Measurements from ENCODE around the gene RMDN3.

The RMDN3 gene

GRCh38 chr15:40766906-40767837 lies 12.1 kb upstream of the RMDN3 start:
- no peak overlapping the region for H3K4me3 Mint-ChIP-seq
- H3K27me3 Mint-ChIP-seq = no peaks in the 10 kb centered on the region
- ATAC-seq (no peak), DNase-seq (no peak)
- H3K36me3 Mint-ChIP-seq (ENCODE audit: low read depth) = no peaks in the 10 kb centered on the region
- H3K9me3 Mint-ChIP-seq = no peaks in the 10 kb centered on the region
- no peak overlapping the region for H3K27ac Mint-ChIP-seq
- peaks cover 60% of the 10 kb centered on the region for H3K4me1 Mint-ChIP-seq

- no peaks in the 10 kb centered on the region for H3K36me3 Mint-ChIP-seq (ENCODE audit: low read depth)
- no peak for DNase-seq
- H3K4me3 Mint-ChIP-seq = no peak overlapping the region
- H3K9me3 Mint-ChIP-seq = no peaks in the 10 kb centered on the region
- H3K27ac Mint-ChIP-seq = no peak overlapping the region
- peaks cover 60% of the 10 kb centered on the region for H3K4me1 Mint-ChIP-seq
- no peaks in the 10 kb centered on the region for H3K27me3 Mint-ChIP-seq
- no peak for ATAC-seq
Observed at GRCh38 chr15:40766194-40766815, 11.3 kb upstream of the RMDN3 start.

- Mint-ChIP-seq H3K27ac (no peak overlapping the region), H3K36me3 (ENCODE audit: low read depth) (no peaks in the 10 kb centered on the region), H3K4me1 (peaks cover 49% of the 10 kb centered on the region), H3K4me3 (peak overlapping the region; percentile 66), H3K9me3 (no peaks in the 10 kb centered on the region), H3K27me3 (no peaks in the 10 kb centered on the region)
- DNase-seq = no peak
- ATAC-seq = no peak
Observed at GRCh38 chr15:40764629-40765103, 9.6 kb upstream of the RMDN3 start.

- H3K36me3 Mint-ChIP-seq (ENCODE audit: low read depth) = no peaks in the 10 kb centered on the region
- no peaks in the 10 kb centered on the region for H3K27me3 Mint-ChIP-seq
- ATAC-seq (peak; percentile 50), DNase-seq (peak; percentile 78)
- peaks cover 43% of the 10 kb centered on the region for H3K4me1 Mint-ChIP-seq
- peak within 1 kb of the TSS; percentile 66 for H3K4me3 Mint-ChIP-seq
- peak within 1 kb of the TSS; percentile 77 for H3K27ac Mint-ChIP-seq
- no peaks in the 10 kb centered on the region for H3K9me3 Mint-ChIP-seq
Observed at GRCh38 chr15:40763801-40764628, 9.0 kb upstream of the RMDN3 start, which contains the start of gene GCHFR. Gene GCHFR (plus strand): TSS chr15:40764068. CDS start chr15:40764181, 113 bp downstream.

- Mint-ChIP-seq H3K9me3 (no peaks in the 10 kb centered on the region), H3K27me3 (no peaks in the 10 kb centered on the region), H3K4me1 (peaks cover 34% of the 10 kb centered on the region), H3K4me3 (peak overlapping the region; percentile 66), H3K27ac (peak overlapping the region; percentile 77), H3K36me3 (ENCODE audit: low read depth) (no peaks in the 10 kb centered on the region)
- ATAC-seq = no peak
- DNase-seq = peak; percentile 55
Observed at GRCh38 chr15:40762919-40763800, 8.1 kb upstream of the RMDN3 start.

GRCh38 chr15:40759961-40760360 lies 4.9 kb upstream of the RMDN3 start:
- no peaks in the 10 kb centered on the region for H3K36me3 Mint-ChIP-seq (ENCODE audit: low read depth)
- no peaks in the 10 kb centered on the region for H3K9me3 Mint-ChIP-seq
- H3K27me3 Mint-ChIP-seq = no peaks in the 10 kb centered on the region
- no peak for ATAC-seq
- no peak overlapping the region for H3K4me3 Mint-ChIP-seq
- no peak for DNase-seq
- H3K27ac Mint-ChIP-seq = no peak overlapping the region
- peaks cover 29% of the 10 kb centered on the region for H3K4me1 Mint-ChIP-seq

GRCh38 chr15:40756938-40757337 lies 1.9 kb upstream of the RMDN3 start:
- peak overlapping the region; percentile 61 for H3K27ac Mint-ChIP-seq
- no peak overlapping the region for H3K4me3 Mint-ChIP-seq
- H3K4me1 Mint-ChIP-seq = peaks cover 31% of the 10 kb centered on the region
- peaks cover 6% of the 10 kb centered on the region for H3K36me3 Mint-ChIP-seq (ENCODE audit: low read depth)
- no peak for ATAC-seq
- no peaks in the 10 kb centered on the region for H3K9me3 Mint-ChIP-seq
- DNase-seq = no peak
- H3K27me3 Mint-ChIP-seq = no peaks in the 10 kb centered on the region

GRCh38 chr15:40755812-40756208 lies 756 bp upstream of the RMDN3 start:
- ATAC-seq (no peak), DNase-seq (peak; percentile 36)
- H3K27me3 Mint-ChIP-seq = no peaks in the 10 kb centered on the region
- H3K4me3 Mint-ChIP-seq = peak overlapping the region; percentile 88
- H3K4me1 Mint-ChIP-seq = peaks cover 32% of the 10 kb centered on the region
- no peaks in the 10 kb centered on the region for H3K9me3 Mint-ChIP-seq
- peak overlapping the region; percentile 98 for H3K27ac Mint-ChIP-seq
- peaks cover 12% of the 10 kb centered on the region for H3K36me3 Mint-ChIP-seq (ENCODE audit: low read depth)

- DNase-seq = no peak
- Mint-ChIP-seq H3K36me3 (ENCODE audit: low read depth) (peaks cover 15% of the 10 kb centered on the region), H3K9me3 (no peaks in the 10 kb centered on the region), H3K4me1 (peaks cover 32% of the 10 kb centered on the region), H3K4me3 (peak overlapping the region; percentile 88), H3K27ac (peak overlapping the region; percentile 54), H3K27me3 (no peaks in the 10 kb centered on the region)
- ATAC-seq = peak; percentile 12
Observed at GRCh38 chr15:40754574-40754882, 526 bp downstream of the RMDN3 start.

- ATAC-seq (no peak), DNase-seq (no peak)
- Mint-ChIP-seq H3K36me3 (ENCODE audit: low read depth) (peaks cover 17% of the 10 kb centered on the region), H3K4me3 (no peak overlapping the region), H3K4me1 (peaks cover 33% of the 10 kb centered on the region), H3K27ac (no peak overlapping the region), H3K27me3 (no peaks in the 10 kb centered on the region), H3K9me3 (no peaks in the 10 kb centered on the region)
Observed at GRCh38 chr15:40751745-40752144, 3.3 kb downstream of the RMDN3 start.

GRCh38 chr15:40750885-40751284 lies 4.2 kb downstream of the RMDN3 start:
- no peaks in the 10 kb centered on the region for H3K27me3 Mint-ChIP-seq
- no peaks in the 10 kb centered on the region for H3K9me3 Mint-ChIP-seq
- H3K27ac Mint-ChIP-seq = no peak overlapping the region
- H3K4me1 Mint-ChIP-seq = peaks cover 33% of the 10 kb centered on the region
- no peak for ATAC-seq
- DNase-seq = no peak
- H3K36me3 Mint-ChIP-seq (ENCODE audit: low read depth) = peaks cover 17% of the 10 kb centered on the region
- no peak overlapping the region for H3K4me3 Mint-ChIP-seq

GRCh38 chr15:40749151-40749630 lies 5.9 kb downstream of the RMDN3 start:
- H3K27me3 Mint-ChIP-seq = no peaks in the 10 kb centered on the region

GRCh38 chr15:40747685-40748631 lies 7.1 kb downstream of the RMDN3 start:
- Mint-ChIP-seq H3K27me3 (no peaks in the 10 kb centered on the region), H3K4me3 (no peak overlapping the region), H3K27ac (no peak overlapping the region), H3K36me3 (ENCODE audit: low read depth) (peaks cover 32% of the 10 kb centered on the region), H3K9me3 (no peaks in the 10 kb centered on the region), H3K4me1 (peaks cover 32% of the 10 kb centered on the region)
- ATAC-seq (no peak), DNase-seq (no peak)

More at GRCh38 chr15:40749151-40749630, 5.9 kb downstream of the RMDN3 start:
- Mint-ChIP-seq H3K9me3 (no peaks in the 10 kb centered on the region), H3K4me3 (no peak overlapping the region), H3K27ac (no peak overlapping the region), H3K36me3 (ENCODE audit: low read depth) (peaks cover 30% of the 10 kb centered on the region), H3K4me1 (peaks cover 33% of the 10 kb centered on the region)
- ATAC-seq (no peak), DNase-seq (no peak)
